Ovary (tissue), 9 donors: Measurements from ENCODE around the gene SCARF2. TPM values are rescaled to one million over a fixed set of nuclear protein-coding genes. Genes with fewer than 3 reads are reported as not detected.

Source experiments
- DNase-seq, 5 donors: peaks; one replicate each; pipeline ENCODE4 v3.0.0-alpha.2; 2019 to 2020
- H3K27ac ChIP-seq, 2 donors: fragments of 200-600 bp; one replicate each; pipeline versions ENCODE4 v1.5.1 to v1.8.0; 2019 to 2022
- H3K27me3 ChIP-seq: fragments of 200-600 bp; one replicate; pipeline ENCODE4 v1.8.0; 2022
- H3K36me3 ChIP-seq: fragments of 200-600 bp; sonication (generic); one replicate; pipeline ENCODE4 v1.5.1; 2019
- H3K4me1 ChIP-seq: one replicate; pipeline ENCODE4 v1.8.1; 2013; ENCODE audit warnings: mild to moderate bottlenecking, moderate library complexity; ENCODE audit not compliant: insufficient read depth
- H3K4me3 ChIP-seq: fragments of 200-600 bp; sonication (generic); one replicate; pipeline ENCODE4 v1.5.1; 2017
- H3K9me3 ChIP-seq, 2 donors: fragments of 200-600 bp in 1 of 2; sonication (generic) in 1 of 2; one replicate each; pipeline versions ENCODE4 v1.5.1 to v1.8.1; 2013 to 2019; ENCODE audit warnings: mild to moderate bottlenecking in 1 of 2, moderate library complexity in 1 of 2
- EP300 ChIP-seq: sonication (generic); formaldehyde crosslinking; IDR thresholded peaks from one replicate; pipeline ENCODE4 v1.6.1; 2017; ENCODE audit warnings: antibody characterized with exemption
- POLR2A ChIP-seq: fragments of 450-650 bp; IDR thresholded peaks from one replicate; pipeline ENCODE4 v1.6.1; 2017; ENCODE audit warnings: antibody characterized with exemption, mild to moderate bottlenecking, moderate library complexity
- WGBS, 3 donors: extraction: QIAGEN DNeasy Blood & Tissue Kit in 1 of 3; methylation state at CpG; one replicate each; pipeline versions ENCODE4 v1.1.5 to v1.1.7; 2013 to 2017; 5-methylcytosine and 5-hydroxymethylcytosine counted together
- intact Hi-C, 4 donors: fragments of 100-400 bp; cut with DNase I; formaldehyde crosslinking; loops; one replicate each; pipeline versions ENCODE4 v1.11.0 to v1.15.1; 2022 to 2023
- polyA plus RNA-seq, 2 donors: library from polyadenylated mRNA; stranded (reverse); fragments of 200-250 nt in 1 of 2; fragments of 350-450 nt in 1 of 2; fragmentation: Illumina TruSeq in 1 of 2; extraction: RNeasy Lipid Tissue Mini Kit (QIAGEN cat#74804) in 1 of 2; gene quantifications; one replicate each; pipeline ENCODE4 v1.2.3, GENCODE V29; 2013 to 2014
- total RNA-seq, 7 donors: library from RNA; depleted of rRNA in 2 of 7; stranded (reverse); fragments of >200 nt in 2 of 7; fragmentation: NEBNext Ultra II Directional in 3 of 7; extraction: Animal tissue kit (Norgen Biotek cat#: 25700) in 3 of 7; gene quantifications; one replicate each; pipeline versions ENCODE4 v1.1.0 to v1.2.4, GENCODE V29; 2016 to 2023
- TF ChIP-seq, protein P1 (sequence below), 3 donors: fragments of 450-650 bp in 2 of 3; fragments of 200-600 bp in 1 of 3; IDR thresholded peaks; one replicate each; pipeline versions ENCODE4 v1.5.1 to v1.8.0; 2016 to 2022; ENCODE audit warnings: antibody characterized with exemption in 3 of 3, mild to moderate bottlenecking in 1 of 3
- donor health status: DM: no; HTN: no; CAD: no; lungs with moderate emphysema.
- donor health status: DM: no; HTN: no; CAD: no.
- donor health status: Bipolar disorder and iron deficiency.
- donor health status: DM: yes; HTN: yes; CAD: no.
- donor health status: DM: no; HTN: no; CAD: no.
- donor health status: DM: yes; HTN: yes; CAD: no.

SCARF2 gene
- total and polyA plus RNA-seq, 9 donors, result 2.1 to 44.6 (median 19.9) TPM

- no peak for DNase-seq
- Histone ChIP-seq H3K4me1 (peaks cover 8% of the 10 kb centered on the region), H3K27ac (no peak overlapping the region), H3K36me3 (no peaks in the 10 kb centered on the region), H3K4me3 (no peak overlapping the region), H3K9me3 (no peaks in the 10 kb centered on the region), H3K27me3 (no peaks in the 10 kb centered on the region)
- intact Hi-C loops, result no loop called here
- TF ChIP-seq, protein P1, sequence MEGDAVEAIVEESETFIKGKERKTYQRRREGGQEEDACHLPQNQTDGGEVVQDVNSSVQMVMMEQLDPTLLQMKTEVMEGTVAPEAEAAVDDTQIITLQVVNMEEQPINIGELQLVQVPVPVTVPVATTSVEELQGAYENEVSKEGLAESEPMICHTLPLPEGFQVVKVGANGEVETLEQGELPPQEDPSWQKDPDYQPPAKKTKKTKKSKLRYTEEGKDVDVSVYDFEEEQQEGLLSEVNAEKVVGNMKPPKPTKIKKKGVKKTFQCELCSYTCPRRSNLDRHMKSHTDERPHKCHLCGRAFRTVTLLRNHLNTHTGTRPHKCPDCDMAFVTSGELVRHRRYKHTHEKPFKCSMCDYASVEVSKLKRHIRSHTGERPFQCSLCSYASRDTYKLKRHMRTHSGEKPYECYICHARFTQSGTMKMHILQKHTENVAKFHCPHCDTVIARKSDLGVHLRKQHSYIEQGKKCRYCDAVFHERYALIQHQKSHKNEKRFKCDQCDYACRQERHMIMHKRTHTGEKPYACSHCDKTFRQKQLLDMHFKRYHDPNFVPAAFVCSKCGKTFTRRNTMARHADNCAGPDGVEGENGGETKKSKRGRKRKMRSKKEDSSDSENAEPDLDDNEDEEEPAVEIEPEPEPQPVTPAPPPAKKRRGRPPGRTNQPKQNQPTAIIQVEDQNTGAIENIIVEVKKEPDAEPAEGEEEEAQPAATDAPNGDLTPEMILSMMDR (IDR thresholded peaks at IDR 0.05), result no peak
- no peak for TF ChIP-seq EP300
- TF ChIP-seq POLR2A, result no peak
- 91 to 97% (median 94%) methylated on average over 2 of the region's 2 CpGs for WGBS, 3 donors
Measured at GRCh38 chr22:20397498-20397897, 40.1 kb downstream of the SCARF2 start.

- no peak overlapping the region for H3K27ac ChIP-seq
- no peaks in the 10 kb centered on the region for H3K9me3 ChIP-seq
- TF ChIP-seq EP300 (no peak), POLR2A (no peak)
- TF ChIP-seq, protein P1 (IDR thresholded peaks at IDR 0.05), result no peak
- no peak for DNase-seq
- H3K27me3 ChIP-seq, result no peaks in the 10 kb centered on the region
- intact Hi-C loops, result no loop called here
- H3K36me3 ChIP-seq, result no peaks in the 10 kb centered on the region
- WGBS, 3 donors, result 89 to 98% (median 91%) methylated on average over 1 of the region's 1 CpG
- peaks cover 8% of the 10 kb centered on the region for H3K4me1 ChIP-seq
- no peak overlapping the region for H3K4me3 ChIP-seq
Measured at GRCh38 chr22:20396639-20397038, 41.0 kb downstream of the SCARF2 start.

DNA sequence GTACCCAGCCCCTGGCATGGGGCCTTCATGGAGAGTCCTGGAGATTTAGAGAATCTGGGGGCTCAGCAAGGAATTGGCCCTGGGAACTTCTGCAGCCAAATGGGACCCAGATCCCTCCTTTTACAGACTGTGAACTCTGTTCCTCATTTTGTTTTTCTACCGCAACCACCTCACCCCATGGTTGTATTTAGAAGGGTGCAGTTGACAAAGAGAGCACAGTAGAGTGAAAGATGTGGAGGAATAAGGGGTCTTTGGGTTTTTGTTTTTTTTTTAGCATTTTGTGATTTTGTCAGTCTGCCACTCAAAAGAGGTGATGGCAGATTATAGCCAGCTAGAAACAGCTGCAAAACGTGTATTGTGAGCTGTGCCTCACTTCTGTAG, 41.7 kb downstream of the SCARF2 start:
- H3K27me3 ChIP-seq, result no peaks in the 10 kb centered on the region
- H3K4me1 ChIP-seq, result peaks cover 8% of the 10 kb centered on the region
- H3K27ac ChIP-seq, result no peak overlapping the region
- H3K4me3 ChIP-seq, result no peak overlapping the region
- WGBS, 3 donors, result 56 to 78% (median 72%) methylated on average over 2 of the region's 2 CpGs
- H3K9me3 ChIP-seq, result no peaks in the 10 kb centered on the region
- no peak for DNase-seq
- no peaks in the 10 kb centered on the region for H3K36me3 ChIP-seq
- TF ChIP-seq, protein P1 (IDR thresholded peaks at IDR 0.05), result no peak
- TF ChIP-seq EP300 (no peak), POLR2A (no peak)
- intact Hi-C loops, result no loop called here

DNA sequence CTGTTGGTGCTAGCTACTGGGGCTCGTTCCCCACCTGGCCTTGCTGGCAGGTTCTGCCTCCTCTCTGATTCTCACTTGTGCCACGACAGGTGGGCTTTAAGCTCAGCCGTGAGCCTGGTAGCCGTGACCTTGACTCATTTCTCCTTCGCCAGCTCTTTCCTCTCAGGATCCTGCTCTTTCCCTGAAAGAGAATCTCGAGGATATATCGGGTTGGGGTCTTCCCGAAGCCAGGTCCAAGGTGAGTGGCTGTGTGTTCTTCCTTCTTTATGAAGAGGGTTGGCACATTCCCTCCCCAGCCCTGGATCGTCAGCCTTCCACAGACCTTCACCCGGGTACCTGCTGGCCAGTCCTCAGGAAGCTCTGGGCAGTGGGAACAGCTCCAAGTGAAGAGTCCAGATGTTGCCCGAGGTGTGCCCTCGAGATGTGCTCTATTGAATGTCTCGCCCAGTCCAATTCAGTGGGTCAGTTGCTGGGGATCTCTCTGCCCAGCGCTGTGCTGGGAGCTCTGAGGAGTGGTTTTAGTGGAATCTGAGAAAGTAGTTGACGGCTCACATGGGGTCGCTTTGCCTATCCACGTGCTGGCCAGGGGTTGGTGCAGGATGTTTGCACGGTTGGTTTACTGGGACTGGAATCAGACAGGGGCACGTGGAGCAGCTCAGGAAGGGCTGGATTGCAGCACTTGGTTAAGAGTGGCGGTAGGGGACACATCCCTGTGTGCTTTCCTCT, 42.3 kb downstream of the SCARF2 start:
- TF ChIP-seq POLR2A, result no peak
- TF ChIP-seq, protein P1 (IDR thresholded peaks at IDR 0.05), result no peak
- TF ChIP-seq EP300, result no peak
- 54 to 68% (median 60%) methylated on average over 20 of the region's 20 CpGs for WGBS, 3 donors
- H3K27me3 ChIP-seq, result no peaks in the 10 kb centered on the region
- intact Hi-C loops, result no loop called here
- H3K4me1 ChIP-seq, result peaks cover 8% of the 10 kb centered on the region
- no peak overlapping the region for H3K4me3 ChIP-seq
- no peak for DNase-seq
- H3K36me3 ChIP-seq, result no peaks in the 10 kb centered on the region
- no peaks in the 10 kb centered on the region for H3K9me3 ChIP-seq
- H3K27ac ChIP-seq, result no peak overlapping the region
